Gastroesophageal sphincter (tissue), 3 donors: Measurements from ENCODE around the gene METTL16.

ENCODE experiments used
- EP300 ChIP-seq: sonication (generic); formaldehyde crosslinking; IDR thresholded peaks from one replicate; pipeline ENCODE4 v1.6.1; 2017; ENCODE audit warnings: antibody characterized with exemption, mild to moderate bottlenecking
- POLR2A ChIP-seq, 2 donors: fragments of 450-650 bp; IDR thresholded peaks; one replicate each; pipeline ENCODE4 v1.6.1; 2017; ENCODE audit warnings: antibody characterized with exemption in 2 of 2, mild to moderate bottlenecking in 2 of 2, moderate library complexity in 1 of 2
- POLR2AphosphoS5 ChIP-seq: sonication (generic); formaldehyde crosslinking; IDR thresholded peaks from one replicate; pipeline ENCODE4 v1.6.1; 2017; ENCODE audit warnings: antibody characterized with exemption
- TF ChIP-seq, protein P1 (sequence below), 4 experiments: fragments of 200-600 bp in 2 of 4; fragments of 450-650 bp in 2 of 4; sonication (generic) in 1 of 4; IDR thresholded peaks; one replicate each; pipeline ENCODE4 v1.5.1; 2017 to 2019; ENCODE audit warnings: antibody characterized with exemption in 4 of 4, mild to moderate bottlenecking in 2 of 4, moderate library complexity in 2 of 4

DNA sequence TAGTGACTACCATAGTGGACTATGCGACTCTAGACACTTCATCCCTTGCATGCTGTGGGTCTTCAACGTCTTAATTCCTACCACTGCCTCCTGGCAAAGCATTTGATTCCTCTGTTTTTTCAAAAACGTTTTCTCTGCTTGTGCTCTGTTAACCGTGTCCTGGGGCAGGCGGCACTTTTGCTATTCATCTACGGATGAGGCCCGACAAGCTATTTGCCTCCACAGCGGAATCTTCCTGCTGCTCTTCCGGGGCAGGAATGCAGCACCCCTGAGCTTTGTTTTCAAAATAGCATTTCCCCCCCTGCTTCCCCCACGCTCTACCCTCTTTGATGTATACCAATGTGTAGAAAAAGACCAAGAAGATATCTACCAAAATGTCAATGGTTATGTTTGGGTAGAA, 39.8 kb upstream of the METTL16 start:
- TF ChIP-seq, protein P1, sequence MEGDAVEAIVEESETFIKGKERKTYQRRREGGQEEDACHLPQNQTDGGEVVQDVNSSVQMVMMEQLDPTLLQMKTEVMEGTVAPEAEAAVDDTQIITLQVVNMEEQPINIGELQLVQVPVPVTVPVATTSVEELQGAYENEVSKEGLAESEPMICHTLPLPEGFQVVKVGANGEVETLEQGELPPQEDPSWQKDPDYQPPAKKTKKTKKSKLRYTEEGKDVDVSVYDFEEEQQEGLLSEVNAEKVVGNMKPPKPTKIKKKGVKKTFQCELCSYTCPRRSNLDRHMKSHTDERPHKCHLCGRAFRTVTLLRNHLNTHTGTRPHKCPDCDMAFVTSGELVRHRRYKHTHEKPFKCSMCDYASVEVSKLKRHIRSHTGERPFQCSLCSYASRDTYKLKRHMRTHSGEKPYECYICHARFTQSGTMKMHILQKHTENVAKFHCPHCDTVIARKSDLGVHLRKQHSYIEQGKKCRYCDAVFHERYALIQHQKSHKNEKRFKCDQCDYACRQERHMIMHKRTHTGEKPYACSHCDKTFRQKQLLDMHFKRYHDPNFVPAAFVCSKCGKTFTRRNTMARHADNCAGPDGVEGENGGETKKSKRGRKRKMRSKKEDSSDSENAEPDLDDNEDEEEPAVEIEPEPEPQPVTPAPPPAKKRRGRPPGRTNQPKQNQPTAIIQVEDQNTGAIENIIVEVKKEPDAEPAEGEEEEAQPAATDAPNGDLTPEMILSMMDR (IDR thresholded peaks at IDR 0.05): no peak
- TF ChIP-seq EP300 (no peak), POLR2A (IDR thresholded peaks at IDR 0.05) (no peak), POLR2AphosphoS5 (no peak)
